Endothelial cell of umbilical vein (primary cell): ENCODE results near the gene LOXL1. TPM values are rescaled to one million over a fixed set of nuclear protein-coding genes. Genes with fewer than 3 reads are reported as not detected.

ENCODE experiments used
- BruUV-seq: library from RNA; stranded (reverse); fragments of 400-500 nt; replicated peaks from 2 replicates; lab custom pipeline; 2021; lab: Mats Ljungman, UMichigan
- CTCF ChIA-PET: fragments of 300-600, 350-600 bp; sonication (Branson Sonifier 250); formaldehyde crosslinking; loops from one replicate; lab custom pipeline; 2021; ENCODE audit warnings: antibody characterized with exemption, inconsistent platforms; lab: Charles Lee
- POLR2A ChIA-PET: fragments of 300-600, 350-600 bp; sonication (Branson Sonifier 250); formaldehyde crosslinking; loops from one replicate; lab custom pipeline; 2021; ENCODE audit warnings: antibody characterized with exemption, inconsistent platforms; lab: Charles Lee
- DNase-seq: peaks from one replicate; pipeline ENCODE4 v3.0.0-alpha.2; 2011; ENCODE audit warnings: low read depth, low spot score
- FAIRE-seq: peaks from 2 replicates; lab custom pipeline; 2011; peaks lifted over from hg19 to GRCh38; lab: Jason Lieb, UNC
- H2AFZ ChIP-seq: 2 replicates; pipeline ENCODE4 v1.6.0; 2012; ENCODE audit warnings: low read depth, low read length, control low read depth, inconsistent platforms
- H3K27ac ChIP-seq: 2 replicates; pipeline ENCODE4 v1.5.1; 2011; ENCODE audit warnings: low read depth, mild to moderate bottlenecking, control low read depth, low read length, moderate library complexity; ENCODE audit not compliant: insufficient read depth
- H3K27me3 ChIP-seq, 2 experiments: 2 replicates each; pipeline versions ENCODE4 v1.6.0 to v1.6.1; 2011; ENCODE audit warnings: low read length in 2 of 2, mixed read lengths in 1 of 2; ENCODE audit not compliant: control insufficient read depth in 2 of 2, insufficient read depth in 2 of 2
- H3K36me3 ChIP-seq, 2 experiments: 2 replicates in 1 of 2; 3 replicates in 1 of 2; pipeline ENCODE4 v1.5.1; 2011; ENCODE audit warnings: low read length in 2 of 2, mild to moderate bottlenecking in 1 of 2, moderate library complexity in 1 of 2; ENCODE audit not compliant: control insufficient read depth in 2 of 2, insufficient read depth in 2 of 2; ENCODE audit errors: extremely low read depth in 1 of 2
- H3K4me1 ChIP-seq: 3 replicates; pipeline ENCODE4 v1.5.1; 2011; ENCODE audit warnings: mild to moderate bottlenecking, low read length; ENCODE audit not compliant: control insufficient read depth, insufficient read depth; ENCODE audit errors: extremely low read depth
- H3K4me2 ChIP-seq: 2 replicates; pipeline ENCODE4 v1.6.1; 2011; ENCODE audit warnings: low read length, control low read depth, mixed read lengths; ENCODE audit not compliant: insufficient read depth
- H3K4me3 ChIP-seq, 3 experiments: fragments of 200-600 bp in 1 of 3; sonication (generic), shearing (Covaris generic) in 1 of 3; replicated peaks in 1 of 3; 2 replicates each; pipeline ENCODE4 v1.5.1; 2011 to 2016; ENCODE audit warnings: control low read depth in 3 of 3, low read length in 3 of 3, mild to moderate bottlenecking in 2 of 3, inconsistent platforms in 1 of 3, low read depth in 1 of 3, moderate library complexity in 1 of 3; ENCODE audit not compliant: insufficient read depth in 1 of 3
- H3K79me2 ChIP-seq: 2 replicates; pipeline ENCODE4 v1.6.0; 2012; ENCODE audit warnings: low read length, inconsistent platforms; ENCODE audit not compliant: control insufficient read depth, insufficient read depth
- H3K9ac ChIP-seq: replicated peaks from 2 replicates; pipeline ENCODE3; 2011; ENCODE audit warnings: low read length, control low read depth; ENCODE audit not compliant: insufficient read depth; ENCODE audit errors: extremely low read depth
- H3K9me1 ChIP-seq: replicated peaks from 3 replicates; pipeline ENCODE4 v1.6.0; 2011; ENCODE audit warnings: mild to moderate bottlenecking, low read length; ENCODE audit not compliant: control insufficient read depth, insufficient read depth; ENCODE audit errors: extremely low read depth
- H3K9me3 ChIP-seq: replicated peaks from 2 replicates; pipeline ENCODE4 v1.5.1; 2012; ENCODE audit warnings: low read length, inconsistent platforms; ENCODE audit not compliant: control insufficient read depth, insufficient read depth
- H4K20me1 ChIP-seq: replicated peaks from 2 replicates; pipeline ENCODE3; 2011; ENCODE audit warnings: mild to moderate bottlenecking, low read length; ENCODE audit not compliant: control insufficient read depth, insufficient read depth; ENCODE audit errors: extremely low read depth
- EZH2 ChIP-seq: IDR thresholded peaks from 2 replicates; pipeline ENCODE4 v1.6.1; 2012; ENCODE audit warnings: borderline replicate concordance, low read depth, mild to moderate bottlenecking, moderate library complexity, low read length, inconsistent platforms; ENCODE audit not compliant: severe bottlenecking
- FOS ChIP-seq: IDR thresholded peaks from 2 replicates; pipeline ENCODE4 v1.6.1; 2011; ENCODE audit warnings: mild to moderate bottlenecking, low read length, moderate library complexity, borderline replicate concordance; ENCODE audit not compliant: insufficient read depth
- GATA2 ChIP-seq: IDR thresholded peaks from 2 replicates; pipeline ENCODE4 v1.7.0; 2011; ENCODE audit warnings: low read depth, mild to moderate bottlenecking, moderate library complexity, mixed read lengths, low read length; ENCODE audit not compliant: insufficient read length, insufficient read depth
- JUN ChIP-seq: IDR thresholded peaks from 2 replicates; pipeline ENCODE4 v1.6.1; 2011; ENCODE audit warnings: borderline replicate concordance, low read depth; ENCODE audit not compliant: insufficient read length, insufficient read depth
- MYC ChIP-seq: IDR thresholded peaks from one replicate; pipeline ENCODE4 v1.6.1; 2011; ENCODE audit warnings: mild to moderate bottlenecking, low read depth, low read length
- POLR2A ChIP-seq: IDR thresholded peaks from 2 replicates; pipeline ENCODE4 v1.6.1; 2012; ENCODE audit warnings: low read depth, mild to moderate bottlenecking, control low read depth, low read length
- POLR2AphosphoS5 ChIP-seq: IDR thresholded peaks from 2 replicates; pipeline ENCODE4 v1.6.1; 2012; ENCODE audit warnings: low read depth, mild to moderate bottlenecking, control low read depth, low read length, moderate library complexity; ENCODE audit not compliant: insufficient read depth
- dilution Hi-C: fragments of 300-500 bp; cut with MboI; formaldehyde crosslinking; loops from one replicate; pipeline ENCODE4 v1.15.0; 2019; ENCODE audit warnings: low sequenced_read_pairs; ENCODE audit not compliant: extremely low pct_ligation_motif_present
- intact Hi-C: fragments of 100-400 bp; cut with micrococcal nuclease; formaldehyde crosslinking; loops from one replicate; pipeline ENCODE4 v1.10.0; 2022
- polyA plus RNA-seq, 4 experiments: library from polyadenylated mRNA; depleted of rRNA in 3 of 4; stranded (reverse) in 3 of 4; unstranded in 1 of 4; fragments of >200 nt; gene quantifications; 2 replicates each; pipeline versions ENCODE4 v1.2.1 to v1.2.3, GENCODE V29; 2011 to 2012; ENCODE audit warnings: missing spikeins in 1 of 4
- total RNA-seq: library from RNA; stranded (reverse); gene quantifications from 2 replicates; pipeline ENCODE4 v1.2.3, GENCODE V29; 2021
- TF ChIP-seq, protein P1 (sequence below): IDR thresholded peaks from 2 replicates; pipeline ENCODE4 v1.6.1; 2011; ENCODE audit not compliant: insufficient read depth, insufficient read length
- TF ChIP-seq, protein P2 (sequence below), 2 donors: IDR thresholded peaks; 1 replicate in 1 of 2; 2 replicates in 1 of 2; pipeline ENCODE4 v1.5.1; 2011; ENCODE audit warnings: low read length in 2 of 2, mild to moderate bottlenecking in 2 of 2, moderate library complexity in 2 of 2, control low read depth in 1 of 2, inconsistent platforms in 1 of 2, low read depth in 1 of 2; ENCODE audit not compliant: insufficient read depth in 1 of 2; ENCODE audit errors: extremely low read depth in 1 of 2

Gene LOXL1
- total and polyA plus RNA-seq, 2 donors (not counting 3 experiments of a cell fraction or from before 2014, with no cell fraction given): 5.2 to 14.4 TPM

- no peaks in the 10 kb centered on the region for H3K27me3 ChIP-seq
- TF ChIP-seq EZH2 (no peak), FOS (no peak), MYC (no peak), POLR2AphosphoS5 (no peak), JUN (no peak), GATA2 (no peak), POLR2A (no peak)
- TF ChIP-seq, protein P1, sequence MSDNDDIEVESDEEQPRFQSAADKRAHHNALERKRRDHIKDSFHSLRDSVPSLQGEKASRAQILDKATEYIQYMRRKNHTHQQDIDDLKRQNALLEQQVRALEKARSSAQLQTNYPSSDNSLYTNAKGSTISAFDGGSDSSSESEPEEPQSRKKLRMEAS: no peak
- TF ChIP-seq, protein P2, sequence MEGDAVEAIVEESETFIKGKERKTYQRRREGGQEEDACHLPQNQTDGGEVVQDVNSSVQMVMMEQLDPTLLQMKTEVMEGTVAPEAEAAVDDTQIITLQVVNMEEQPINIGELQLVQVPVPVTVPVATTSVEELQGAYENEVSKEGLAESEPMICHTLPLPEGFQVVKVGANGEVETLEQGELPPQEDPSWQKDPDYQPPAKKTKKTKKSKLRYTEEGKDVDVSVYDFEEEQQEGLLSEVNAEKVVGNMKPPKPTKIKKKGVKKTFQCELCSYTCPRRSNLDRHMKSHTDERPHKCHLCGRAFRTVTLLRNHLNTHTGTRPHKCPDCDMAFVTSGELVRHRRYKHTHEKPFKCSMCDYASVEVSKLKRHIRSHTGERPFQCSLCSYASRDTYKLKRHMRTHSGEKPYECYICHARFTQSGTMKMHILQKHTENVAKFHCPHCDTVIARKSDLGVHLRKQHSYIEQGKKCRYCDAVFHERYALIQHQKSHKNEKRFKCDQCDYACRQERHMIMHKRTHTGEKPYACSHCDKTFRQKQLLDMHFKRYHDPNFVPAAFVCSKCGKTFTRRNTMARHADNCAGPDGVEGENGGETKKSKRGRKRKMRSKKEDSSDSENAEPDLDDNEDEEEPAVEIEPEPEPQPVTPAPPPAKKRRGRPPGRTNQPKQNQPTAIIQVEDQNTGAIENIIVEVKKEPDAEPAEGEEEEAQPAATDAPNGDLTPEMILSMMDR (IDR thresholded peaks at IDR 0.05; ENCODE audit: extremely low read depth in 1 of 2, insufficient read depth in 1 of 2, low read depth in 1 of 2, low read length in 2 of 2): no peak
- no peak overlapping the region for H3K4me3 ChIP-seq
- H3K79me2 ChIP-seq: no peaks in the 10 kb centered on the region
- H4K20me1 ChIP-seq: no peaks in the 10 kb centered on the region
- no peaks in the 10 kb centered on the region for H3K9me3 ChIP-seq
- intact Hi-C loops: no loop called here
- H3K36me3 ChIP-seq: no peaks in the 10 kb centered on the region
- no peak overlapping the region for H3K27ac ChIP-seq
- no peak overlapping the region for H3K4me2 ChIP-seq
- FAIRE-seq (no peak), DNase-seq (no peak)
- BruUV-seq: no TSS peak
- dilution Hi-C loops: no loop called here
- no peaks in the 10 kb centered on the region for H3K9me1 ChIP-seq
- CTCF ChIA-PET: interaction anchor here (1.0 to 5.3 kb wide), 4 partner anchors 15 to 415 kb away, joined by 3 to 35 read pairs (median 4); partner anchors contain the start of gene TBC1D21
- H3K4me1 ChIP-seq: no peaks in the 10 kb centered on the region
- POLR2A ChIA-PET: no interaction called here
- H3K9ac ChIP-seq: no peak overlapping the region
- H2AFZ ChIP-seq: no peak overlapping the region
Observed at GRCh38 chr15:73892446-73893226, 33.6 kb upstream of the LOXL1 start.
